Measurements from ENCODE around the gene MAP3K2.

- no peak for TF ChIP-seq CTCF (IDR thresholded peaks at IDR 0.05)
- TF ChIP-seq ZFX (IDR thresholded peaks at IDR 0.05; ENCODE audit: borderline replicate concordance) = no peak
Observed at GRCh38 chr2:127255146-127255545, 132.6 kb downstream of the MAP3K2 start.

All from 22Rv1 (cell line).